Lung (tissue), 12 donors: Measurements from ENCODE around the gene FBL. TPM values are rescaled to one million over a fixed set of nuclear protein-coding genes. Genes with fewer than 3 reads are reported as not detected.
"Not testable (repeated sequence)": the region's sequence is repeated elsewhere in the genome, so short reads cannot be mapped to it uniquely, and the experiment has no call there.

Experiments used
- ATAC-seq: fragments of 200-7000 bp; cut with Tn5 transposase; one replicate; pipeline ENCODE4 v1.9.1; 2020; ENCODE audit warnings: moderate number of reproducible peaks; ENCODE audit not compliant: insufficient read depth, low FRiP score
- DNase-seq, 3 donors: peaks; one replicate each; pipeline ENCODE4 v3.0.0-alpha.2; 2013 to 2017
- H3K27ac ChIP-seq, 2 donors: one replicate each; pipeline ENCODE4 v1.5.1; 2013; ENCODE audit warnings: mild to moderate bottlenecking in 2 of 2, moderate library complexity in 2 of 2, control low read depth in 1 of 2, inconsistent platforms in 1 of 2, low read depth in 1 of 2, low read length in 1 of 2
- H3K27me3 ChIP-seq, 3 donors: one replicate each; pipeline ENCODE4 v1.5.1; 2013; ENCODE audit warnings: low read length in 2 of 3; ENCODE audit not compliant: control insufficient read depth in 3 of 3, insufficient read depth in 3 of 3
- H3K36me3 ChIP-seq, 4 donors: one replicate each; pipeline ENCODE4 v1.5.1; 2013; ENCODE audit warnings: low read length in 4 of 4, mild to moderate bottlenecking in 1 of 4, moderate library complexity in 1 of 4; ENCODE audit not compliant: control insufficient read depth in 4 of 4, insufficient read depth in 4 of 4
- H3K4me1 ChIP-seq, 5 donors: one replicate each; pipeline ENCODE4 v1.5.1; 2013; ENCODE audit warnings: low read length in 5 of 5, mild to moderate bottlenecking in 2 of 5, moderate library complexity in 1 of 5; ENCODE audit not compliant: control insufficient read depth in 5 of 5, insufficient read depth in 5 of 5
- H3K4me3 ChIP-seq: one replicate; pipeline ENCODE4 v1.5.1; 2013; ENCODE audit warnings: mild to moderate bottlenecking, control low read depth, moderate library complexity
- H3K9ac ChIP-seq, 2 donors: one replicate each; pipeline ENCODE4 v1.5.1; 2013; ENCODE audit warnings: low read length in 2 of 2, control low read depth in 1 of 2; ENCODE audit not compliant: insufficient read depth in 1 of 2
- H3K9me3 ChIP-seq, 4 donors: one replicate each; pipeline ENCODE4 v1.5.1; 2013; ENCODE audit warnings: low read length in 3 of 4, mild to moderate bottlenecking in 1 of 4, moderate library complexity in 1 of 4; ENCODE audit not compliant: control insufficient read depth in 4 of 4, insufficient read depth in 3 of 4
- WGBS, 2 donors: extraction: QIAGEN DNeasy Blood & Tissue Kit; methylation state at CpG; one replicate each; pipeline ENCODE4 v1.1.7; 2013; 5-methylcytosine and 5-hydroxymethylcytosine counted together
- polyA plus RNA-seq, 2 donors: library from polyadenylated mRNA; stranded (reverse); fragments of 200-250 nt; gene quantifications; one replicate each; pipeline ENCODE4 v1.2.1, GENCODE V29; 2013
- total RNA-seq, 2 donors: library from RNA; depleted of rRNA in 1 of 2; stranded (reverse); fragments of >200 nt in 1 of 2; gene quantifications; one replicate each; pipeline ENCODE4 v1.2.1, GENCODE V29; 2014 to 2021
- TF ChIP-seq, protein P1 (sequence below): IDR thresholded peaks from 2 replicates; pipeline ENCODE4 v1.5.1; 2012; ENCODE audit warnings: mild to moderate bottlenecking; ENCODE audit errors: control extremely low read depth, extremely low read depth
- donor health status: control.
- donor health status: control.
- donor health status: Bipolar disorder and iron deficiency.
- donor health status: healthy.
- donor health status: DM: yes; HTN: yes; CAD: no.

FBL gene
- total and polyA plus RNA-seq, 4 donors = 152 to 253 (median 201) TPM

DNA sequence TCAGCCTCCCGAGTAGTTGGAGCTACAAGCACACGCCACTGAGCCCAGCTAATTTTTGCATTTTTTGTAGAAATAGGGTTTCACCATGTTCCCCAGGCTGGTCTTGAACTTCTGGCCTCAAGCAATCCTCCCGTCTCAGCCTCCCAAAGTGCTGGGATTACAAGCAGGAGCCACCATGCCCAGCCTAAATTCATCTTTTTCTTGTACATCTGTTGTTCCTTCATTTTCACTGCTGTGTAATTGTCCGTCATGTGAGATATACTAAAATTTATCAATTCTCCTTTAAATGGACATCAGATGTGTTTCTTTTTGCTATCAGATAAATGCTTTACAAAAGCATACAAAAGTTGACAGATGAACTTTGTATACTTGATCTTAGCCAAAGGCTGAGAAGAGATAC, 35.1 kb downstream of the FBL start:
- Histone ChIP-seq H3K4me3 (no peak overlapping the region), H3K36me3 (peaks cover 0 to 1% (median 0%) of the 10 kb centered on the region in 4 donors), H3K9me3 (no peaks in the 10 kb centered on the region), H3K27me3 (no peaks in the 10 kb centered on the region), H3K4me1 (no peaks in the 10 kb centered on the region), H3K9ac (no peak overlapping the region), H3K27ac (no peak overlapping the region)
- TF ChIP-seq, protein P1, sequence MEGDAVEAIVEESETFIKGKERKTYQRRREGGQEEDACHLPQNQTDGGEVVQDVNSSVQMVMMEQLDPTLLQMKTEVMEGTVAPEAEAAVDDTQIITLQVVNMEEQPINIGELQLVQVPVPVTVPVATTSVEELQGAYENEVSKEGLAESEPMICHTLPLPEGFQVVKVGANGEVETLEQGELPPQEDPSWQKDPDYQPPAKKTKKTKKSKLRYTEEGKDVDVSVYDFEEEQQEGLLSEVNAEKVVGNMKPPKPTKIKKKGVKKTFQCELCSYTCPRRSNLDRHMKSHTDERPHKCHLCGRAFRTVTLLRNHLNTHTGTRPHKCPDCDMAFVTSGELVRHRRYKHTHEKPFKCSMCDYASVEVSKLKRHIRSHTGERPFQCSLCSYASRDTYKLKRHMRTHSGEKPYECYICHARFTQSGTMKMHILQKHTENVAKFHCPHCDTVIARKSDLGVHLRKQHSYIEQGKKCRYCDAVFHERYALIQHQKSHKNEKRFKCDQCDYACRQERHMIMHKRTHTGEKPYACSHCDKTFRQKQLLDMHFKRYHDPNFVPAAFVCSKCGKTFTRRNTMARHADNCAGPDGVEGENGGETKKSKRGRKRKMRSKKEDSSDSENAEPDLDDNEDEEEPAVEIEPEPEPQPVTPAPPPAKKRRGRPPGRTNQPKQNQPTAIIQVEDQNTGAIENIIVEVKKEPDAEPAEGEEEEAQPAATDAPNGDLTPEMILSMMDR = no peak
- DNase-seq (no peak), ATAC-seq (no peak)
- WGBS, 2 donors = 89 to 92% methylated on average over 4 of the region's 4 CpGs

DNA sequence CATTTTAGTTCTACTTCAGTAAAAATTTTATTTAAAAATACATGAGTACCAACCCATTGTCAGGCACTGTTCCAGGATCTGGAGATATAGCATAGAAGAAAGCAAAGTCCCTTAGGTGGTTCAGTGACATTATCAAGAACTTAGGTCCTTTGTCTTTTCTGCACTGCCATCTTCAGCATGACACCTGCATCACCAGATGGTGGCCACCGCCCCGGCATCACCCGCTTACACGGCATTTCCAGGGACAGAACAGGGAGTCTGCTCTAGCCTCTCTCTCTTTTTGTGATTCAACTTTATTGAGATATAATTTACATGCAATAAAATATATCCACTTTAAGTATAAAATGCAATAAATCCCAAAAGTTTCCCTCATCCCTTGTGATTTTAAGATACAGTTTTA, 35.8 kb downstream of the FBL start:
- H3K4me3 ChIP-seq = no peak overlapping the region
- ATAC-seq = no peak
- 86 to 92% methylated on average over 4 of the region's 4 CpGs for WGBS, 2 donors
- no peaks in the 10 kb centered on the region for H3K27me3 ChIP-seq
- no peak overlapping the region for H3K27ac ChIP-seq
- TF ChIP-seq, protein P1 = no peak
- no peaks in the 10 kb centered on the region for H3K4me1 ChIP-seq
- no peak overlapping the region for H3K9ac ChIP-seq
- no peaks in the 10 kb centered on the region for H3K36me3 ChIP-seq
- H3K9me3 ChIP-seq = no peaks in the 10 kb centered on the region
- DNase-seq = no peak

DNA sequence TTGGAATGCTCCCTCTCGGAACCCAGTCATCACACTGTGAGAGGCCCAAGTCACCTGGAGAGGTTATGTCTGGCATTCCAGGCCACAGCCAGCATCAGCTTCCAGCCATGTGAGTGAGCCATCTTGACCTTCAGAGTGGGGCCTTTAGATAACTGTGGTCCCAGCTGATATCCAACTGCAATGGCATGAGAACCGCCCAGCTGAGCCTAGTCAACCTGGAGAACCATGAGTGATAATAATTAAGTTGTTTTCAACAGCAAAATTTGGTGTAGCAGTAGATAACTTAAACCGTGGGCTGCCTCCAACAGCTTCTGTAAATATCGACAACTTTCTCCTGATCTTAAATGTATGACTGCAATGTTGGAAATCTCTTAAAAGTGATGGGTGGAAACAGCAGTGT, 36.8 kb downstream of the FBL start:
- WGBS, 2 donors = 93 to 98% methylated on average over 4 of the region's 4 CpGs

DNA sequence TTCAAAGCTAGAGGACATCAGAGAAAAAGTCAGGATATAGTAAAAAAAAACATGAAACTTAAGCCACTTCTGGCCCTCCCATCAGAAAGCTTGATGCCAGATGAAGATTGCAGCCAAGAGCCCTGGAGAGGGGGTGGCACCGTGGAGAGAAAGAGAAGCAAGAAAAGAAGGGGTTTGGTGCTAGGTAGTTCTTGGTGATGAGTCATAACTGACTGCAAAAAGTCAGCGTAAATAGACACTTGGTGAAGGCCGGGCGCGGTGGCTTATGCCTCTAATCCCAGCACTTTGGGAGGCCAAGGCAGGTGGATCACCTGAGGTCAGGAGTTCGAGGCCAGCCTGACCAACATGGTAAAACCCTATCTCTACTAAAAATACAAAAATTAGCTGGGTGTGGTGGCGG, 37.5 kb downstream of the FBL start:
- not testable (repeated sequence) for ATAC-seq, H3K27ac ChIP-seq, DNase-seq, H3K9ac ChIP-seq, H3K27me3 ChIP-seq, H3K4me1 ChIP-seq, H3K9me3 ChIP-seq, H3K4me3 ChIP-seq, H3K36me3 ChIP-seq
- 88 to 94% methylated on average over 7 of the region's 7 CpGs for WGBS, 2 donors

More for the DNA sequence above, 36.8 kb downstream of the FBL start:
- TF ChIP-seq, protein P1 = no peak
- Histone ChIP-seq H3K9ac (no peak overlapping the region), H3K4me1 (no peaks in the 10 kb centered on the region), H3K36me3 (no peaks in the 10 kb centered on the region), H3K4me3 (no peak overlapping the region), H3K27me3 (no peaks in the 10 kb centered on the region), H3K9me3 (no peaks in the 10 kb centered on the region), H3K27ac (no peak overlapping the region)
- ATAC-seq = no peak
- no peak for DNase-seq
